Measurements from ENCODE around the gene P4HA2.
A peak's percentile ranks its signal among the peaks of the same experiment; 100 is the strongest.
"Not testable (repeated sequence)": the region's sequence is repeated elsewhere in the genome, so short reads cannot be mapped to it uniquely, and the experiment has no call there.

Gene P4HA2

DNA sequence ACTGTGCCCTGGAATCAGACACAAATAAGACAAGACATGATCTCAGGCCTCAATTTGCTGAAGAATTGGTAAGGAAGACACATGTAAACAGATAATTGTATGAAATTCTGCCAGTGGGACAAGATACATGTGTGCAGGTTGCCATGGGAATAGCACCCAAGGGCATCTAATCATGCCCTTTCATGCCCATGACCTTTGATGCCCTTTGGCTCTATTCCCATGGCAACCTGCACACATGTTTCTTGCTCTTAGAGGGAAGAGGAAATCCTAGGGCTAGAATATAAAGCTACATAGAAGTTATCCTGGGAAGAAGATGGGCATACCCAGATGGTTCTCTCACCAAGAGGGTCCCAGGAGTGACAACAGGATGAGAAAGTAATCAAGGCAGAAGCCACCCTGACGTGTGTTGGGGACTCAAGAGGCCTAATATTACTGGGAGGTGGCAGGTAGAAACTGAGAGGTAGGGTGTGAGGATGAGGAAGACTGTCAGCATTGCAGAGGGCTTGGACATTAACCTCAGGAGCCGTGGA, 34.4 kb downstream of the P4HA2 start:
- Histone ChIP-seq H3K36me3 (ENCODE audit: insufficient read depth, low read length) (no peaks in the 10 kb centered on the region), H3K4me1 (ENCODE audit: insufficient read depth, low read length) (no peaks in the 10 kb centered on the region), H3K9me3 (ENCODE audit: control insufficient read depth, insufficient read depth, low read length) (no peaks in the 10 kb centered on the region), H3K9ac (ENCODE audit: low read depth, low read length) (no peak overlapping the region)

DNA sequence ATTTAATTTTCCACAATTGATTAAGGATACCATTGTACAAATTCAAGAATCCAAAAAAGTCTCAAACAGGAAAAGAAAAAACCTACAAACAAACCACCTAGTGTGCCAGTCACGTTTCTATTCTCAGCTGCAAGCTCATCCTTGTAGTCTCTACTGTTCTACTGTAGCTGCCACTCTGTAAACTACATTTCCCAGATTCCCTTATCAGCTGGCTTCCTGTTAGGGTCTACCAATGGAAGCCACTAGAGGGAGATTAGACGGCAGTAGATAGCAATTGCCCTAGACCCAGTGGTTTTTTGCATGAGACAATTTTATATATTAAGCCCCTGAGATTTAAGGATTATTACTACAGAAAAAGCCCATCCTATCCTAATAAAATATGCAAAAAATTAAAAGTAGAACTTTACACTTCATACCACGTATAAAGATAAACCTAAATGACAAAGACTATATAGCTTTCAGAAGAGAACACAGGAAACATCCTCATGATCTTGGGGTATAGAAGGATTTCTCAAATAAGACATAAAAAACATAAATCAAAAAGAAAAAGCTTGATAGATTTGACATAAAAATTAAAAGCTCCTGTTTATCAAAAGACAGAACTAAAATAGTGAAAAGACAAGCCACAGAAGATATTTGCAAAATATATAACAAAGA, 37.4 kb downstream of the P4HA2 start:
- Histone ChIP-seq H3K36me3 (ENCODE audit: insufficient read depth, low read length) (no peaks in the 10 kb centered on the region), H3K9ac (ENCODE audit: low read depth, low read length) (no peak overlapping the region), H3K4me1 (ENCODE audit: insufficient read depth, low read length) (no peaks in the 10 kb centered on the region), H3K9me3 (ENCODE audit: control insufficient read depth, insufficient read depth, low read length) (no peaks in the 10 kb centered on the region)

DNA sequence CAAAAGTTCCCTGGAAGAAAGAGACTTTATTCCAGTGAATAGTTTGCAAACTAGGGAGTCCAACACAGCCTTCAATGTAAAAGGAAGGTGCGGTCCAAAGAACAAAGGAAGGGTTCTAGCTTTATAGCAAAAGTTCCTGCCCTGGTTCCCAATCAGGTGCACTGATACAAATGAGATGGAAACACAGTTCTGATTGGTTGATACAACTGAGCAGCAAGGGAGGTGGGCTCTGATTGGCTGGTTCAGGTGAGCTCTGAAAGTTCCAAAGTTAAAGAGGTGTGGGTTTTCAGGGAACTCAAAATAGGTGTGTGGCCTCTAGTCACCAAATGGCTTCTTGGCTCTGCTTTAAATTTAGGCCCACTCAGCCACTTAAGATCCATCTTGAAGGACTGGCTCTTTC, 43.1 kb downstream of the P4HA2 start:
- peaks cover 3% of the 10 kb centered on the region; the same call in 1 of the 2 replicates for H3K4me1 ChIP-seq (ENCODE audit: insufficient read depth, low read length)
- no peak overlapping the region for H3K9ac ChIP-seq (ENCODE audit: low read depth, low read length)
- no peaks in the 10 kb centered on the region for H3K36me3 ChIP-seq (ENCODE audit: insufficient read depth, low read length)
- H3K9me3 ChIP-seq (ENCODE audit: control insufficient read depth, insufficient read depth, low read length): no peaks in the 10 kb centered on the region

DNA sequence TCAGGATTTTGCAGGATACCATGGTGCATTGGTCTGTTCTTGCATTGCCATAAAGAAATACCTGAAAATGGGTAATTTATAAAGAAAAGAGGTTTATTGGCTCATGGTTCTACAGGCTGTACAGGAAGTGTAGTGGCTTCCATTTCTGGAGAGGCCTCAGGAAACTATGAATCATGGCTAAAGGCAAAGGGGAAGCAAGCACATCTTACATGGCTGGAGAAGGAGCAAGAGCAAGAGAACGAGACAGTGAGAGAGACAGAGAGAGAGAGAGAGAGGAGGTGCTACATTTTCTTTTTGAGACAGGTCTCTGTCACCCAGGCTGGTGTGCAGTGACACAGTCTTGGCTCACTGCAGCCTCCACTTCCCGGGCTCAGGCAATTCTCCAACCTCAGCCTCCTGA, 43.9 kb downstream of the P4HA2 start:
- no peak overlapping the region for H3K9ac ChIP-seq (ENCODE audit: low read depth, low read length)
- H3K36me3 ChIP-seq (ENCODE audit: insufficient read depth, low read length): no peaks in the 10 kb centered on the region
- H3K9me3 ChIP-seq (ENCODE audit: control insufficient read depth, insufficient read depth, low read length): no peaks in the 10 kb centered on the region
- peaks cover 3% of the 10 kb centered on the region; the same call in 1 of the 2 replicates for H3K4me1 ChIP-seq (ENCODE audit: insufficient read depth, low read length)

GRCh38 chr5:132182359-132183040, 45.2 kb downstream of the P4HA2 start:
- Histone ChIP-seq H3K36me3 (ENCODE audit: insufficient read depth, low read length) (no peaks in the 10 kb centered on the region), H3K9ac (ENCODE audit: low read depth, low read length) (peak overlapping the region; percentile 2; the same call in 1 of the 2 replicates), H3K9me3 (ENCODE audit: control insufficient read depth, insufficient read depth, low read length) (no peaks in the 10 kb centered on the region), H3K4me1 (ENCODE audit: insufficient read depth, low read length) (peaks cover 3% of the 10 kb centered on the region; the same call in 1 of the 2 replicates)

DNA sequence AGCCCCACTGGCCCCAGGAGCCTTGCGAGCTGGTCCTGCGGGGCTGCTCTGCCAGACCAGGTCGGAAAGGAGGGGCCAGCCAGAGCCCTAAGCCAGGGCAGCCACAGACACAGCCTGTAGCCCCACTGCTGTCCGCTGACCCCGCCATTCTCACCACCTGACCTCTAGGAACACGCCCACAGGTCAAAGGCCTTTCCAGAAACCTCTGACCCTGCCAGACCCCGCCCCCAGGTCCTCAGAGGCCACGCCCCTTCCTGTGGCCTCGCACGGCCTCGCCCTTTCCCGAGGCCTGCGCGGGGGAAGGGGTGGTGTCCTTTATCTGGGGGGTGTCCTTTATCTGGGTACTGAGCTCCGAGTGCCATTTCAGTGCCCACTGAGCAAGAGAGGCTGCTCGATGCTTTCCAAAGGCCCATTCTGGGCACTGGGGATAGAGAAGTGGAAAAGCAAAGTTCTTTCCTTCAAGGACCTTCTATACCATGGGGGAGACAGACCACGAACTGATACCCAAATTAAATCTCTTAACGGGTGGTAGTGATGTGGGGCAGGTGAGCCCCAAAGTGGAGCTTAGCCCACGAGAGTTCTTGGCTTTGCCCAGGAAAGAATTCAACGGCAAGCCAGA, 46.5 kb downstream of the P4HA2 start:
- H3K9ac ChIP-seq (ENCODE audit: low read depth, low read length): peak overlapping the region; percentile 62; the same call in 1 of the 2 replicates
- peaks cover 3% of the 10 kb centered on the region; the same call in 1 of the 2 replicates for H3K4me1 ChIP-seq (ENCODE audit: insufficient read depth, low read length)
- no peaks in the 10 kb centered on the region for H3K36me3 ChIP-seq (ENCODE audit: insufficient read depth, low read length)
- H3K9me3 ChIP-seq (ENCODE audit: control insufficient read depth, insufficient read depth, low read length): no peaks in the 10 kb centered on the region

GRCh38 chr5:132180134-132180745, 47.4 kb downstream of the P4HA2 start:
- H3K4me1 ChIP-seq (ENCODE audit: insufficient read depth, low read length): peaks cover 3% of the 10 kb centered on the region; the same call in 1 of the 2 replicates
- H3K36me3 ChIP-seq (ENCODE audit: insufficient read depth, low read length): no peaks in the 10 kb centered on the region
- H3K9ac ChIP-seq (ENCODE audit: low read depth, low read length): peak overlapping the region; percentile 62; the same call in 1 of the 2 replicates
- H3K9me3 ChIP-seq (ENCODE audit: control insufficient read depth, insufficient read depth, low read length): no peaks in the 10 kb centered on the region

DNA sequence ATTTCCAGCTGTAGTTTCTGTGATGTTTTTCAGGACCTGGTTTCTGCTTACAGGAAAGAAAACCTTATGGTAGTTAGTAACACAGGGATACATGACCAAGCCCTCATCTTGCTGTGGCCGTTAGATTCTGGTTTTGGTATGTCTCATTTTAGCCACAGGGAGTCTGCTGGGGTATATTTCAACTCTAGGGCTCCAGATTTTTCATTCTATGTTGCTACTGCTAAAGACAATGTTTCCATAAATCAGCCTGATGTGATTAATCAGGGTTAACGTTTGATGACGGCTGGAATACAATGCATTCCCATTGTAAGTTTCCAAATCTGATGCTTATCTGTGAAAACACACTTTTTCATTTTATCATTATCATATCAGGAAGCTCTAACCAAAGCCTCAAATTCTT, 48.2 kb downstream of the P4HA2 start:
- Histone ChIP-seq H3K4me1 (ENCODE audit: insufficient read depth, low read length) (peaks cover 3% of the 10 kb centered on the region; the same call in 1 of the 2 replicates), H3K9ac (ENCODE audit: low read depth, low read length) (no peak overlapping the region), H3K9me3 (ENCODE audit: control insufficient read depth, insufficient read depth, low read length) (no peaks in the 10 kb centered on the region), H3K36me3 (ENCODE audit: insufficient read depth, low read length) (no peaks in the 10 kb centered on the region)

- H3K9ac ChIP-seq (ENCODE audit: low read depth, low read length): no peak overlapping the region
- H3K9me3 ChIP-seq (ENCODE audit: control insufficient read depth, insufficient read depth, low read length): no peaks in the 10 kb centered on the region
- peaks cover 3% of the 10 kb centered on the region; the same call in 1 of the 2 replicates for H3K4me1 ChIP-seq (ENCODE audit: insufficient read depth, low read length)
- no peaks in the 10 kb centered on the region for H3K36me3 ChIP-seq (ENCODE audit: insufficient read depth, low read length)
These were observed 49.9 kb downstream of the P4HA2 start for GRCh38 chr5:132177691-132178149.

DNA sequence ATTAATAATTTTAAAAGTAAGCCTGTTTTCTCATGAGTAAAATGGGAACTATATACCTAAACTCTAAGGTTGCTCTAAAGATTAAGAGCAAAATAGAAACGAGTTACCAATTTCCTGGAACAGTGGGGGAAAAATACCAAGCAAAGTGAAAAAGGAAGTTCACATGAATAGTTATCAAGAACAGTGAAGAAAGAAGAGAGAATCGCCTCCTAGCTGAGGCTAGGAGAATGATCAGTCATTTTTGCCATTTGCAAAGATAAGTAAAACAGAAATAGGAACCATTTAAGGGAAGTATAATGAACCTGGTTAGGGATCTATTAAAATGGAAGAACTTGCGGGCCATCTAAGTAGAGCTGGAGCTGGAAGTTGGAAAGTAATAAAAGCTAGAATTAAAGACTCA, 50.7 kb downstream of the P4HA2 start:
- H3K9me3 ChIP-seq (ENCODE audit: control insufficient read depth, insufficient read depth, low read length): no peaks in the 10 kb centered on the region
- H3K4me1 ChIP-seq (ENCODE audit: insufficient read depth, low read length): peaks cover 3% of the 10 kb centered on the region; the same call in 1 of the 2 replicates
- no peaks in the 10 kb centered on the region for H3K36me3 ChIP-seq (ENCODE audit: insufficient read depth, low read length)
- H3K9ac ChIP-seq (ENCODE audit: low read depth, low read length): no peak overlapping the region

DNA sequence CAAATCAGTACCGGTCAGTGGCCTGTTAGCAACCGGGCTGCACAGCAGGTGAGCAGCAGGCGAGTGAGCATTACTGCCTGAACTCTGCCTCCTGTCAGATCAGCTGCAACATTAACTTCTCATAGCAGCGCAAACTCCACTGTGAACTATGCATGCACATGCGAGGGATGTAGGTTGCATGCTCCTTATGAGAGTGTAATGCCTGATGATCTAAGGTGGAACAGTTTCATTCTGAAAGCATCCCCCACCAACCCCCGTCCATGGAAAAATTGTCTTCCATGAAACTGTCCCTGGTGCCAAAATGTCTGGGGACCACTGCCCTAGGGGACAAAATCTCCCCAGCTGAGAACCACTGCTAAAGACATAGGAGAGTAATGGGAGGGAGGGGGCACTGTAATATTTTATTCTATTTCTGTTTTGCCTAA, 51.1 kb downstream of the P4HA2 start:
- Histone ChIP-seq H3K9me3 (ENCODE audit: control insufficient read depth, insufficient read depth, low read length) (no peaks in the 10 kb centered on the region), H3K9ac (ENCODE audit: low read depth, low read length) (no peak overlapping the region), H3K4me1 (ENCODE audit: insufficient read depth, low read length) (no peaks in the 10 kb centered on the region), H3K36me3 (ENCODE audit: insufficient read depth, low read length) (no peaks in the 10 kb centered on the region)

- Histone ChIP-seq H3K9ac (ENCODE audit: low read depth, low read length) (no peak overlapping the region), H3K4me1 (ENCODE audit: insufficient read depth, low read length) (no peaks in the 10 kb centered on the region), H3K9me3 (ENCODE audit: control insufficient read depth, insufficient read depth, low read length) (no peaks in the 10 kb centered on the region), H3K36me3 (ENCODE audit: insufficient read depth, low read length) (no peaks in the 10 kb centered on the region)
These were observed 64.7 kb downstream of the P4HA2 start for GRCh38 chr5:132162945-132163344.

- not testable (repeated sequence) for H3K36me3 ChIP-seq (ENCODE audit: insufficient read depth, low read length); H3K9me3 ChIP-seq (ENCODE audit: control insufficient read depth, insufficient read depth, low read length); H3K4me1 ChIP-seq (ENCODE audit: insufficient read depth, low read length); H3K9ac ChIP-seq (ENCODE audit: low read depth, low read length)
These were observed 65.9 kb downstream of the P4HA2 start for GRCh38 chr5:132161574-132162326.

GRCh38 chr5:132156413-132156812, 71.2 kb downstream of the P4HA2 start:
- Histone ChIP-seq H3K36me3 (ENCODE audit: insufficient read depth, low read length) (no peaks in the 10 kb centered on the region), H3K4me1 (ENCODE audit: insufficient read depth, low read length) (no peaks in the 10 kb centered on the region), H3K9ac (ENCODE audit: low read depth, low read length) (no peak overlapping the region), H3K9me3 (ENCODE audit: control insufficient read depth, insufficient read depth, low read length) (no peaks in the 10 kb centered on the region)
